ENCODE results near the gene VTI1A.
A peak's percentile ranks its signal among the peaks of the same experiment; 100 is the strongest.

The VTI1A gene

GRCh38 chr10:112751651-112752050 lies 304.6 kb downstream of the VTI1A start:
- no peak for DNase-seq (ENCODE audit: low read depth, low spot score)

- DNase-seq (ENCODE audit: low read depth, low spot score): no peak
Measured at GRCh38 chr10:112752288-112752687, 305.3 kb downstream of the VTI1A start.

DNA sequence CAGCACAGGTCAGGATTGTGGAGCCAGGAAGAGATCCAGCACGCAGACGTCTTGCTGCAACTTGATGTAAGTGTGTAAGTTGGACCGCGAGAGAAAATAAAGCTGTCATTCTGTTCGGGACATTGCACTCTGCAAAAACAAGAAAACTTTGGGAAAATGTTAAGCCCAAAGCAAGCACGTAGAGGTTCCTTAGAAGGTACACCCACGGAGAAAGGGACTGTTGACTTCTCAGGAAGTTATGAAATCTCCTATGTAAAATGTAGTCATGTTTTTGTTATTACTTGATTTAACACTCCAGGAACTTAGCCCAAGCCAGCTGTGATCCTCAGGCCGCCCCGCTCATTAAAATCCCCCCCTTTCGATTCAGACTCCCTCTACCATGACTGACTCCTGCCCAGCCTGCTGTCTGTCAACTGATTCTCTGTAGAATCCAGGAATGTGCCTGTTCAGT lies 307.0 kb downstream of the VTI1A start:
- DNase-seq (ENCODE audit: low read depth, low spot score): no peak

DNA sequence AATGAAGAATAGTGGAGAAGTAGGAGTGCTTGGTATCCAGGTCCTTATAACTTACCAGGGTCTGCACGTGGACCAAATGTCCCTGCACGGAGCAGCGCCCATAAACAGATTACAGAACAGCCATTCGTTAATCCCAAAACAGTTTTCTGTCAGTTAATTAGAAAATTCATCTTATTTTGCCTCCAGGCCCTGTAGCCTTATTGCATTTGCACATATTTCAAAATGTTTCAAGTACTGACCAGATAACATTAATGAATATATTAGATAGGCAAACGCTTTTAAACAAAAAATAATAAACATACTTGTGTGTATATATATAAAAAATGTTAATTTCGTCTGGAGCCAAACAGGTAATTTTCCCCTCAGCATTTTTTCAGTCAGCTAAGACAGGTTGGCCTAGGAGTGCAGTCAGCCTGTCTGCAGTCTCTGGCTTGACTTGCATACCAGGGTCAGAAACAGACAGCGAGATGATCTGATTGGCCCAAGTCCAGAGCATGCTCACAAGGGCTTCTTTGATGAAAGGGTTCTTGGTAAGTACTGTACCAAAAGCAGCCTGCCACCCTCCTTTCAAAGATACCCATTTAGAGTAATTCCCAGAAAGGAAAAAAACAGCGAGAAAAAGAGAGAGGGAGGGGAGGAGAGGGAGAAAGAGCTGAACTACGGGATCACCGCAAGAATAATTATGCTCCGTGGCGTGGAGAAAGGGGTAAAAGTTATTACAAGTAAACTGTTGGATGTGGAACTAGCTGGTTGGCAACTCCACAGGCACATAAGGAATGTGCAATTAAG lies 308.6 kb downstream of the VTI1A start:
- DNase-seq (ENCODE audit: low read depth, low spot score): peak; percentile 16

- DNase-seq (ENCODE audit: low read depth, low spot score): no peak
Measured at GRCh38 chr10:112756235-112756527, 309.2 kb downstream of the VTI1A start.

- no peak for DNase-seq (ENCODE audit: low read depth, low spot score)
Measured at GRCh38 chr10:112758961-112759360, 311.9 kb downstream of the VTI1A start.

DNA sequence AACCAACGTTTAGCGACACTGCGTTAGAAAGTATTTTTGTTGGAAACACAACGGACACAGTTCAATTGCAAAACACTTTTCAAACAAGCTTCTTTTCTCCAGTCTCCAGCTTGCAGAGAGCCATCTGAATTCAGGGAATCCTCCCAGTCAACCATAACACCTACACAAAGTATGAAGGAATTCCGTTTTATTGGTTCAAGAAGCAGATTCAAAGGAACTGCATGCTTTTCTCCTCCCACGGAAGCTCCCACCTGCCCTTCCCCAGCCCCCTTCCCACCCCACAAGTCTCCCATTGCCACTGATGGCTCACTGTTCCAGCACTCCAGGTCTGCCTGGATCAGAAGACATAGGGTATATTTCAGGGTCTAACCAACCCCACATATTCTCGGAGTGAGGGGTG lies 312.5 kb downstream of the VTI1A start:
- DNase-seq (ENCODE audit: low read depth, low spot score): no peak

DNA sequence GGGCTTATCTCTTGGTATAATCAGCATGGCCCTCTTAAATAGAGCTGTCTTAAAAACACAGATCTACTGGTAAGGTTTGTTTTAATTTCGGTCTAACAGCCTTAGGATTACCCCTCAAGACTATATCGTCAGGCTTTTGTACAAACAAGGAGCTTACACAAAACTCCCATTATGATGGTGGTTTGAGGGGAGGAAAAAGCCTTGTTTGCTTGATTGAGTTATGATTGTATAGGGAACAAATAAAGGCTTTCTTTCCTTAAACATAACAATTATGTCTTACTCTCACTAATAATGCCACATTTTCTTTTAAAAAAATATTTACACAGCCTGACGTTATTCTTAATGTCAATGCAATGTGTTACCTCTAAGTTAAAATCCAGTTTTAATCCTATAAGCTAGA lies 314.2 kb downstream of the VTI1A start:
- no peak for DNase-seq (ENCODE audit: low read depth, low spot score)

- peak; percentile 91 for DNase-seq (ENCODE audit: low read depth, low spot score)
Measured at GRCh38 chr10:112763916-112764520, 317.0 kb downstream of the VTI1A start.

GRCh38 chr10:112765717-112766235 lies 318.8 kb downstream of the VTI1A start:
- DNase-seq (ENCODE audit: low read depth, low spot score): no peak

DNA sequence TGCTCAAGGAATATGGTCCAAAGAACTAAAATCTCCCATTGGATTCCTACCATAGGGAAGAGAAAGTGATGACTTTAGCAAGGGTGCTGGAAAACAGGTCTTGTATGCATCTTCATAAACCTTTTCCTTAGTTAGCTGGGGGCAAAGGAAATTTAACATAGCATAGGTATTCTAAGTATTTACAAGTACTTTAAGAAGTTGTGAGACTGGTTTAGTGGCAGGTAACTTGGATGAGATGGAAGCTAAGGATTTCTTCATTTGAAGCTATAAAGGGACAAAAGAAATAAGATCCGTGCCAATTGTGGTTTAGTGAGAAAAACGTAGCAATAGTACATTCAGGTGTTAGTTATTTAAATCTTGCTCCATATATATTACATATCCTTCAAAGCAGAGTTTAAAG lies 319.6 kb downstream of the VTI1A start:
- no peak for DNase-seq (ENCODE audit: low read depth, low spot score)

DNA sequence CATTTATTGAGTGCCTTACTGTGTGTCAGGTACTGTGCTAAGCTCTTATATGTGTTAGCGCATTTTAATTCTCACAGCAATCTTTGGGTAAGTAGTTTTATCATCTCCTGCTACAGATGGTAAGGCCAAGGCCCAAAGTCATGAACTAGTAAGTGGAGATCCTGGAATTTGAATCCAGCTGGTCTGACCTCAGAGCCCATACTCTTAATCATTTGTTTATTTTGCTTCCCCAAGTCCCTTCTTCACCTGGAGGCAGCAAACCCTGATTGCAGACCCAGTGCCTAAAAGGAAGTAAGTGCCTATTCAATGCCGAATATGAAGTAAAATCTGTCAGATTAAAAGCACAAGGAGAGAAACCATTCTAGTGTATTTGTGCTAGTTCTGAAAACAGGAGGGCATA lies 320.1 kb downstream of the VTI1A start:
- DNase-seq (ENCODE audit: low read depth, low spot score): no peak

- no peak for DNase-seq (ENCODE audit: low read depth, low spot score)
Measured at GRCh38 chr10:112768121-112768520, 321.1 kb downstream of the VTI1A start.

- DNase-seq (ENCODE audit: low read depth, low spot score): no peak
Measured at GRCh38 chr10:112769081-112769480, 322.1 kb downstream of the VTI1A start.

GRCh38 chr10:112769611-112770370 lies 322.8 kb downstream of the VTI1A start:
- no peak for DNase-seq (ENCODE audit: low read depth, low spot score)

- DNase-seq (ENCODE audit: low read depth, low spot score): no peak
Measured at GRCh38 chr10:112771733-112772132, 324.7 kb downstream of the VTI1A start.

DNA sequence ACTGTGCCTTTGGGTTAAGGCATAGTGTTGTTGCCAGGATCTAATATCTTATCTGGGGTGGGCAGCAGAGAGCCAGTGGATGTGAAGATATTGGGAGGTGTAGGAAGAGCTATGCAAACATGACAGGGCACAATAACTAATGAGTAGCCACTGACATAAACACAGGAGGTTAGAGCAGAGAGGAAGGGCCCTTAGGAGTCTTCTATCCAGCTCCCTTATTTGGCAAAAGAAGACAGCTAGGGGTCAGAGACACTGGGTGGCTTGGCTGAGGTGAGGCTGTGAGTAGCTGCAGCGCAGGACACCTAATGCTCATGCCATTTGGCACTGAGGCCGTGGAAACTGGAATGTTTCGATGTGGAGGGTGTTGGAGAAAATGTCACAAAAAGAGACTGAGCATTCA lies 326.8 kb downstream of the VTI1A start:
- DNase-seq (ENCODE audit: low read depth, low spot score): no peak

GRCh38 chr10:112774210-112774609 lies 327.2 kb downstream of the VTI1A start:
- no peak for DNase-seq (ENCODE audit: low read depth, low spot score)

DNA sequence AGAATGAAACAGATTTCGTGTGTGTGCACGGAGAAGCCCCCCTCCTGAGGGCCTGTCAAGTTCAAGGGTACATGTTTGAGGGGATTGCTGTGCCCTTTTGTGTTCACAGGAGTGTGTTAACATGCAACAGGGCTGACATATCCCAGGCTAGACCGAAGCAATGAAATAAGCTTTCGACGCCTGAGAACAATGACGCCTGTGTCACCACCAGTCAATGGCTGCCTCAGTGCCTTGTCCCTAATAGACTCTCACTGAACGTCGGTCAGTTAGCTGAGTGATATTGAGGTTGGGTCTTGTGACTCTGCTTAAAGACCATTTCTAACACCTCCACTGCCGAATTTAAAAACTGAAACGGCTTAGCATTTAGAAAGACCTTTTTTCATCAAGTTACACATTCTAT lies 327.8 kb downstream of the VTI1A start:
- no peak for DNase-seq (ENCODE audit: low read depth, low spot score)

DNA sequence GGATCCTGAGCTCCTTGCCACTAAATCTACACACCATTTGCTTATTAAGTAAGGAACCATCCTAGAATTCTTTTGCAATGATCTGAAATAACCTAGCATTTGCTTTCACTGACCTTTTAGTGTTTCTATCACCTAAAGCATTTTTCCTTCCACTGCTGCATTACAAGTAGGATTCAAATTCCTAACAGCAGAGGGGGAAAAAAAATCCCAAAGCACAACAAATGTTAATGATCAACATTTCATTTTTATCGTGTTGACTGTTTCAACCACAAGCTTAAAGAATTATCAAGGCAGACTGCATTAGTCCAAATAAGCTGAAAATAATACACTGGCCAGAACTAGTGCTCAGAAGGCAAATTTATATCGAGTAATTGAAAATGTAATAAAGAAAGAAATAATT lies 328.4 kb downstream of the VTI1A start:
- peak; percentile 34 for DNase-seq (ENCODE audit: low read depth, low spot score)

- peak; percentile 34 for DNase-seq (ENCODE audit: low read depth, low spot score)
Measured at GRCh38 chr10:112775892-112776674, 329.1 kb downstream of the VTI1A start.

- DNase-seq (ENCODE audit: low read depth, low spot score): peak; percentile 10
Measured at GRCh38 chr10:112778579-112778978, 331.6 kb downstream of the VTI1A start.

All from astrocyte of the hippocampus (primary cell).